Activated CD8-positive, alpha-beta T cell treated with anti-CD3 and anti-CD28 coated beads, Interleukin-2, amount 10 ng/mL, durations not matched to agents 7 days and 5 days (primary cell): ENCODE measurements around the gene GRIN2D. TPM values are rescaled to one million over a fixed set of nuclear protein-coding genes. Genes with fewer than 3 reads are reported as not detected.
"Not testable (repeated sequence)": the region's sequence is repeated elsewhere in the genome, so short reads cannot be mapped to it uniquely, and the experiment has no call there.

Experiments
- ATAC-seq: fragments of 150-1000 bp; cut with Tn5 transposase; one replicate; pipeline ENCODE4 v1.10.0; 2021; ENCODE audit warnings: moderate library complexity
- CTCF ChIA-PET: fragments of 350-600 bp; sonication (Branson Sonifier 250); formaldehyde crosslinking; loops from one replicate; lab custom pipeline; 2021; ENCODE audit warnings: antibody characterized with exemption; lab: Charles Lee
- POLR2A ChIA-PET: fragments of 350-600 bp; sonication (Branson Sonifier 250); formaldehyde crosslinking; loops from one replicate; lab custom pipeline; 2021; ENCODE audit warnings: antibody characterized with exemption; lab: Charles Lee
- DNase-seq: peaks from one replicate; pipeline ENCODE4 v3.0.0-alpha.2; 2020
- H3K27ac Mint-ChIP-seq: one replicate; pipeline ENCODE4 v1.8.0; 2021; ENCODE audit warnings: mild to moderate bottlenecking, mixed read lengths
- H3K27me3 Mint-ChIP-seq: one replicate; pipeline ENCODE4 v1.8.0; 2021; ENCODE audit warnings: low read depth, mixed read lengths
- H3K36me3 Mint-ChIP-seq: one replicate; pipeline ENCODE4 v1.8.0; 2021; ENCODE audit warnings: low read depth, mixed read lengths
- H3K4me1 Mint-ChIP-seq: one replicate; pipeline ENCODE4 v1.8.0; 2021; ENCODE audit warnings: low read depth, mixed read lengths
- H3K4me3 Mint-ChIP-seq: one replicate; pipeline ENCODE4 v1.8.0; 2021; ENCODE audit warnings: mild to moderate bottlenecking, mixed read lengths
- H3K9me3 Mint-ChIP-seq: one replicate; pipeline ENCODE4 v1.8.0; 2022; ENCODE audit warnings: mixed read lengths; ENCODE audit not compliant: insufficient read depth
- total RNA-seq, 2 experiments: library from RNA; stranded (reverse); gene quantifications; one replicate each; pipeline ENCODE4 v1.2.3, GENCODE V29; 2021

Gene GRIN2D
- total RNA-seq, 2 experiments from 2014 or later = 0.05 to 0.08 TPM

DNA sequence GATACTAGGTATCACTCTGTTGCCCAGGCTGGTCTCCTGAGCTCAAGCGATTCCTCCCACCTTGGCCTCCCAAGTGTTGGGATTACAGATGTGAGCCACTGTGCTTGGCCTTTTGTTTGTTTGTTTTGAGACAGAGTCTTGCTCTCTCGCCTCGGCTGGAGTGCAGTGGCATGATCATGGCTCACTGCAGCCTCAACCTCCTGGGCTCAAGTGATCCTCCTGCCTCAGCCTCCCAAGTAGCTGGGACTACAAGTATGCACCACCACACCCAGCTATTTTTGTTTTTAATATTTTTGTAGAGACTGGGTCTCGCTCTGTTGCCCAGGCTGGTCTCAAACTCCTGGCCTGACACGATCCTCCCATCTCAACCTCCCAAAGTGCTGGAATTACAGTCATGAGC lies 21.7 kb upstream of the GRIN2D start:
- H3K9me3 Mint-ChIP-seq, H3K27me3 Mint-ChIP-seq, POLR2A ChIA-PET, H3K27ac Mint-ChIP-seq, ATAC-seq, DNase-seq, H3K36me3 Mint-ChIP-seq, H3K4me3 Mint-ChIP-seq, H3K4me1 Mint-ChIP-seq: not testable (repeated sequence)
- CTCF ChIA-PET = interaction anchor here (1.4 kb wide), 1 partner anchor 20 kb away, joined by 3 read pairs; the partner anchor contains the start of gene KDELR1

DNA sequence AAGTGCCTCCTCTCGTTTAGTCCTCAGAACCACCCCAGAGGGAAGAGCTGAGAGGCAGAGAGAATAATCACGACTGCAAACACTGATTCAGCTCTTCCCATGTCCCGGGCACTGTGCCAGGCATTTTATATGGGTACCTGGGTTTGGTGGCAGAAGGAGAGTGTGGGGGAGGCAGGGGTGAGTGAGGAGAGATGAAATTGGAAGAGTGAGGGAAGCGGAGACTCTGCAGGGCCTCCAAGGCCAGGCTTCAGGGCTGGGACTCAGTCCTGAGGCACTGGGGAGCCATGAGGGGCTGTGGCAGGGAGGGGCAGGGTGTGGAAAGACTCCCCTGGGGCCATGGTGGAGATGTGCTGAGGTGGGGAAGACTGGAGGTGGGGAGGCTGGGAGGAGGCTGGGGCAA lies 20.6 kb upstream of the GRIN2D start:
- POLR2A ChIA-PET = interaction anchor here (0.6 to 1.0 kb wide), 2 partner anchors 40 to 169 kb away, joined by 3 read pairs; no protein-coding TSS in a partner anchor

DNA sequence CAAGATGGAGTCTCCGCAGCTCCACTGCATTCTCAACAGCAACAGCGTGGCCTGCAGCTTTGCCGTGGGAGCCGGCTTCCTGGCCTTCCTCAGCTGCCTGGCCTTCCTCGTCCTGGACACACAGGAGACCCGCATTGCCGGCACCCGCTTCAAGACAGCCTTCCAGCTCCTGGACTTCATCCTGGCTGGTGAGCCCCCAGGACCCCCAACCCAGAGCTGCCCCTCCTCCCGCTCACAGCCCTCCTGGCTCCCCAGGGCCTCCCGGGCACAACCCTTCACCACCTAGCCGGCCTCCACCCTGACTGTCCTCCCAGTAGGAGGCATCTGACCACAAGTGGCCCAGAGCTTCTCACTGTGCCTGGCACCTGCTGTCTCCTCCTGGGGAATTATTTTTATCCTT lies 19.9 kb upstream of the GRIN2D start:
- DNase-seq = no peak
- H3K9me3 Mint-ChIP-seq = no peaks in the 10 kb centered on the region
- H3K4me1 Mint-ChIP-seq = no peaks in the 10 kb centered on the region
- no peak for ATAC-seq
- no peak overlapping the region for H3K4me3 Mint-ChIP-seq
- no peaks in the 10 kb centered on the region for H3K36me3 Mint-ChIP-seq
- CTCF ChIA-PET = interaction anchor here (0.6 to 1.8 kb wide), 3 partner anchors 10 to 18 kb away, joined by 3 to 8 read pairs (median 4); partner anchors contain the start of genes KDELR1, SYNGR4 and TMEM143
- no peaks in the 10 kb centered on the region for H3K27me3 Mint-ChIP-seq
- POLR2A ChIA-PET = interaction anchor here (0.6 to 1.0 kb wide), 2 partner anchors 41 to 170 kb away, joined by 3 read pairs; no protein-coding TSS in a partner anchor
- no peak overlapping the region for H3K27ac Mint-ChIP-seq

More for the DNA sequence above, 20.6 kb upstream of the GRIN2D start:
- Mint-ChIP-seq H3K9me3 (no peaks in the 10 kb centered on the region), H3K27me3 (no peaks in the 10 kb centered on the region), H3K4me3 (no peak overlapping the region), H3K36me3 (no peaks in the 10 kb centered on the region), H3K27ac (no peak overlapping the region), H3K4me1 (no peaks in the 10 kb centered on the region)
- DNase-seq (no peak), ATAC-seq (no peak)
- CTCF ChIA-PET = interaction anchor here (0.9 to 1.8 kb wide), 2 partner anchors 9 to 18 kb away, joined by 4 to 8 read pairs; partner anchors contain the start of genes KDELR1, SYNGR4 and TMEM143

DNA sequence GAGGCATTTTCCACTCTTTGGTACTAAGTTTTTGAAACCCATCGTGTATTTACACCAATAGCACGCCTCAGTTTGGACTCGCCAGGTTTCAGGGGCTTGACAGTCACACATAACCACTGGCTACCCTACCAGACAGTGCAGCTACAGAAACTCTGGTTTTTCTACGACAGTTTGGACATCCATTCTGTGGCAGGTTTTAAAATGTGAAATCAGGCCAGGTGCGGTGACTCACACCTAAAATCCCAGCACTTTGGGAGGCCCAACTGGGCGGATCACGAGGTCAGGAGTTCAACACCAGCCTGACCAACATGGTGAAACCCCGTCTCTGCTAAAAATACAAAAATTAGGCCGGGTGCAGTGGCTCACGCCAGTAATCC lies 15.3 kb upstream of the GRIN2D start:
- no peak overlapping the region for H3K27ac Mint-ChIP-seq
- H3K4me3 Mint-ChIP-seq = no peak overlapping the region
- CTCF ChIA-PET = no interaction called here
- H3K36me3 Mint-ChIP-seq = peaks cover 15% of the 10 kb centered on the region
- H3K27me3 Mint-ChIP-seq = no peaks in the 10 kb centered on the region
- H3K4me1 Mint-ChIP-seq = peaks cover 6% of the 10 kb centered on the region
- ATAC-seq (no peak), DNase-seq (no peak)
- no peaks in the 10 kb centered on the region for H3K9me3 Mint-ChIP-seq
- POLR2A ChIA-PET = no interaction called here

DNA sequence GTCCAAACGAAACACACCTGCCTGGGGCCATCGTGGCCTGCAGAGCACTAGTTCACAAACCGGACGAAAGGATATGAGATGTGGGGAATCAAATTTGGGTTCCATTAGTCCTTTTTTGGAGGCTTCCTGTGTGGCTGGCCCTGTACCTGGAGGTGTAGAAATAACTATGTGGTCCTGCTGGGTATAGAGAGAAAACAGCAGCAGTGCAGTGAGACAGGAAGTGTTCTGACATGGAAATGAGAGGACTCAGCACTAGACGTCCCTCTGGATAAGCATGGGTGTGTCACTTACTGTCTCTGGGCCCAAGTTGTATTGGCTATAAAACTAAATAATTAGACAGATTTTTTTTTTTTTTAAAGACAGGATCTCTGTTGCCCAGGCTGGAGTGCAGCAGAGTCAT lies 14.4 kb upstream of the GRIN2D start:
- Mint-ChIP-seq H3K9me3 (no peaks in the 10 kb centered on the region), H3K4me3 (no peak overlapping the region), H3K36me3 (peaks cover 20% of the 10 kb centered on the region), H3K4me1 (peaks cover 6% of the 10 kb centered on the region), H3K27ac (peak overlapping the region; percentile 33), H3K27me3 (no peaks in the 10 kb centered on the region)
- ChIA-PET POLR2A (no interaction called here), CTCF (interaction anchor here (1.5 kb wide), 1 partner anchor 112 kb away, joined by 3 read pairs; no protein-coding TSS in a partner anchor)
- ATAC-seq = no peak
- DNase-seq = no peak

DNA sequence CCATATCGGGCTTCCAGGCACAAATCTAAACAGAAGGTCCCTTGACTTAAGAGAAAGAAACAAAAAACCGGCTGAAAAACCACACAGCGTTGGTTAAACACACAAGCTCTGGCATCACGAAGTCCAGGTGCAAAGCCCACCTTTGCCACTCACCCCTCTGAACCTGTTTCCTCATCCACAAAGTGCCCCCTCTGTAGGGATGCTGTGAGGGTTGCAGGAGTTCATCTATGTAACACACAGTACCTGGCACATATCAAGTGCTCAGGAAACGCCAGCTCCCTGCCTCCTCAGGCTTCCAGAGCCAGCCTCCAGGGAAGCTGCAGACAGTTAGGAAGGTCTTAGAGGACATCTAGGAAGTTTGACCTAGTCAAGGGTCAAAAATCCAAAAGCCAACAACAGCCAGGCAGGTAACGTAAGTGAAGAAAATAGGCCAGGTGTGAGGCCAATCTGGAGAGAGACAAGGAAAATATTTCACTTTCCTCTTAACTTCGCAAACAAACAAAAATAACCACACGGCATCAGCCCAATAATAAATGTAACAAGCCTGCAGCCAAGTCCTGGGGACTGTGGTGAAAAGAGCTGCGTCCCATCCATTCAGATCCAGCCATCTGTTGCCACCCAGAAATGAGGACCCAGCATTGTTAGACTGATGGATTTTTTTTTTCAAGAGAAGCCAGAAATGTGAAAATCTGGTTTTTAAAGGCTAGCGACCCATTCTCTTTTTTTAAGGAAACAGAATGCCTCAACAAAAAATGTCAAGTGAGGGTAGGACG lies 12.1 kb upstream of the GRIN2D start:
- no peaks in the 10 kb centered on the region for H3K27me3 Mint-ChIP-seq
- ChIA-PET CTCF (interaction anchor here (1.2 to 1.5 kb wide), 2 partner anchors 9 to 10 kb away, joined by 3 to 5 read pairs; partner anchors contain the start of gene KDELR1), POLR2A (no interaction called here)
- peaks cover 6% of the 10 kb centered on the region for H3K4me1 Mint-ChIP-seq
- no peaks in the 10 kb centered on the region for H3K9me3 Mint-ChIP-seq
- no peak overlapping the region for H3K4me3 Mint-ChIP-seq
- H3K27ac Mint-ChIP-seq = no peak overlapping the region
- DNase-seq (no peak), ATAC-seq (no peak)
- peaks cover 33% of the 10 kb centered on the region for H3K36me3 Mint-ChIP-seq

DNA sequence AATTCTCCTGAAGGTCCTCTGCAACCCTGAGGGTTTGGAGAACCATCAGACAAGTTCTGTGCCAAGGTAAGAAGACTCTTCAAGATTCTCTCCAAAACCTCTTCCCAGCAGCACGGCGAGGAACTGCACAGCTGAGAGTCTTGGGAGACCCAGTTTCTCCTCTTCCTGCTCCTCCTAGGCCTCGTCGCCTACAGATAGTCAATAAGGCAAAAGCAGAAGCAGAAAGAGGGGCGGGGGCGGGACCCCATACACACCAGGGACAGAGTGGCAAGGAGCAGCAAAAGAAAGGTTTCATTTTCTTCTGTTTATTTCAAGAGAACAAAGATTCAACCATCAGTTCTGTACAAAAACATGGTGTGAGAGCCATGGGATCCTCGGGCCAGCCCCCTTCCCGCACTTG lies 11.2 kb upstream of the GRIN2D start:
- no peak for DNase-seq
- POLR2A ChIA-PET = no interaction called here
- CTCF ChIA-PET = interaction anchor here (1.2 kb wide), 1 partner anchor 9 kb away, joined by 3 read pairs; the partner anchor contains the start of gene KDELR1

DNA sequence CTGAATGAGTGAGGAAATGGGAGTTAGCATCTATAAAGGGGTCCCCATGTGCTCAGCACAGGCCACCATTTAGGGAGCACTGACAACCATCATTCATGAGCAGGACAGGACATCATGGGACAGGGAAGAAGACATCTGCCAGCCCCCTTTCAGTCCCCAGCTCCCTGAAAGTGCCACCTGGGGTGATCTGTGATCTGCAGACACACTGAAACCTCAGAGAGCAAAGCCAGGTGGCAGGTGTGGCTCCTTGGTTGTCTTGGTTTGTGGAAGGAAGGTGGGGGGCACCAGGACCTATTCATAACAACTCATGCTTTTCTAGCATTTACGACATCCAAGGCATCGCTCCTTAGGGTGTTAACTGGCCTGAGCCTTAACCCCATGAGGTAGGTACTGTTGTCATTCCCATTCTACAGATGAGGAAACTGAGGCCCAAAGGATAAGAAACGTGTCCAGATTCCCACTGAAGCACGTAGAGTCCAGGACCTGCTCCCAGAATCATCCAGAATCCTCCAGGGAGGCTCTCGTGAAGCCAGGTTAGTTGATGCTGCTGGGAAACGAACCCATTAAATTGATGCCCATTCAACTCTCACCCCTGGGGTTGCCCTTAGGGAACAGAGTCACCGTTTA lies 7.9 kb upstream of the GRIN2D start:
- H3K9me3 Mint-ChIP-seq = no peaks in the 10 kb centered on the region
- H3K27me3 Mint-ChIP-seq = no peaks in the 10 kb centered on the region
- no peak overlapping the region for H3K27ac Mint-ChIP-seq
- H3K36me3 Mint-ChIP-seq = peaks cover 49% of the 10 kb centered on the region
- ChIA-PET POLR2A (no interaction called here), CTCF (no interaction called here)
- no peak for DNase-seq
- H3K4me3 Mint-ChIP-seq = no peak overlapping the region
- H3K4me1 Mint-ChIP-seq = peaks cover 12% of the 10 kb centered on the region
- no peak for ATAC-seq

More for the DNA sequence above, 11.2 kb upstream of the GRIN2D start:
- peaks cover 38% of the 10 kb centered on the region for H3K36me3 Mint-ChIP-seq
- H3K27ac Mint-ChIP-seq = no peak overlapping the region
- no peak overlapping the region for H3K4me3 Mint-ChIP-seq
- no peaks in the 10 kb centered on the region for H3K9me3 Mint-ChIP-seq
- H3K27me3 Mint-ChIP-seq = no peaks in the 10 kb centered on the region
- H3K4me1 Mint-ChIP-seq = peaks cover 6% of the 10 kb centered on the region
- ATAC-seq = no peak

DNA sequence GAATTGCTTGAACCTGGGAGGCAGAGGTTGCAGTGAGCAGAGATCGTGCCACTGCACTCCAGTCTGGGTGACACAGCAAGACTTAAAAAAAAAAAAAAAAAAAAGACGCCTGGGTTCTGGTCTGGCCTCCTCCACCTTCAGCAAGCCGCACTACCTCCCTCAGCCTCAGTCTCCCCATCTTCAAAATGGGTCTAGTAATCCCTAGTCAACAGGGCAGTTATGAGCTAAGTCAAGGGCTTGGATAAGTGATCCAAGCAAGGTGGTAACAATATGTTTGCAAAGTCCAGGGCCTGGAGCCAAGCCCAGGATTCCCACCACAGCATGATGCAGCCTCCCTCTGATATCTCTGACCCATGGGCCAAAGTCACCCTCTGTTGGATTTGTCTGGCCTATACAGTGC lies 6.5 kb upstream of the GRIN2D start:
- DNase-seq = no peak
- Mint-ChIP-seq H3K4me3 (no peak overlapping the region), H3K27me3 (peaks cover 1% of the 10 kb centered on the region), H3K36me3 (peaks cover 43% of the 10 kb centered on the region), H3K9me3 (no peaks in the 10 kb centered on the region), H3K4me1 (peaks cover 16% of the 10 kb centered on the region), H3K27ac (no peak overlapping the region)
- ChIA-PET CTCF (interaction anchor here (1.0 kb wide), 1 partner anchor 120 kb away, joined by 3 read pairs; no protein-coding TSS in a partner anchor), POLR2A (interaction anchor here (0.8 kb wide), 1 partner anchor 183 kb away, joined by 3 read pairs; no protein-coding TSS in a partner anchor)
- no peak for ATAC-seq

DNA sequence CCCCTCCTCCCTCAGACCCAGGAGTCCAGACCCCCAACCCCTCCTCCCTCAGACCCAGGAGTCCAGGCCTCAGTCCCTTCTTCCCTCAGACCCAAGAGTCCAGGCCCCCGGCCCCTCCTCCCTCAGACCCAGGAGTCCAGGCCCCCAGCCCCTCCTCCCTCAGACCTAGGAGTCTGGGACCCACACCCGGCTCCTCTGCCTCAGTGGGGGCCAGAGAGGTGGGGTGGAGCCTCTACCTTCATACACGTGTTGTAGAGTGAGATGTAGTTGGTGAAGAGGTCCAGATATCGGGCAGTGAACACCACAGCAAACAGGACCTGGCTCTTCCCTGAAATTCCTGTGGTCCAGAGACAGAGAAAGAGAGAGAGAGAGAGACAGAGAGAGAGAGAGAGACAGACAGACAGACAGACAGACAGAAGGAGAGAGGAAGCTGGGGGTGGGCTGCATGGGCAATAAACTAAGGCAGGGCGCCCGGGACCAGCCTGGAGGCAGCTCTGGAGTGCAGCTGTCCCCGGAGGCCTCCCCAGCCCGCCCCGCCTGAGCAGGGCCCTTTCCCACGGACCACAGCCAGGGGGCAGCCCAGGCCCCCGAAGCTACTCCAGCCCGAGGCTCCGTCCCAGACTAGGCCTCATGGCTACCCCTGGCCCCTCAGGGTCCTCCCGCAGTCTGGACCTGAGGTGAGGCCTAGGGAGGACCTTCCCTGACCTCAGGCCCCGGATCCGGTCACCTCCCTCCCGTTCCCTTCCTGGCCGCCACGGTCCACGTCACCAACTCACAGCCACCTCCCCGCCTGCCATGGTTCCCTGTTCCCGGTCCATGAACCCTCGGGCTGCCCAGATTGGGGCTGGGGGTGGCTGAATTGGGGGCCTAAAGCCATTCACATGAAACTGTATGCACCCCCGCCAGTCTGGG lies 3.0 kb upstream of the GRIN2D start:
- ChIA-PET POLR2A (interaction anchor here (1.0 to 2.0 kb wide), 5 partner anchors 12 to 80 kb away, joined by 3 to 15 read pairs (median 3); partner anchors contain the start of genes SYNGR4 and TMEM143), CTCF (interaction anchor here (0.7 to 2.4 kb wide), 28 partner anchors 7 to 646 kb away, joined by 3 to 43 read pairs (median 5); partner anchors contain the start of genes SYNGR4, TMEM143 and ZNF114)
- H3K27ac Mint-ChIP-seq = peak overlapping the region; percentile 93
- H3K9me3 Mint-ChIP-seq = no peaks in the 10 kb centered on the region
- peak; percentile 79 for ATAC-seq
- peaks cover 20% of the 10 kb centered on the region for H3K36me3 Mint-ChIP-seq
- peak; percentile 76 for DNase-seq
- peak overlapping the region; percentile 95 for H3K4me3 Mint-ChIP-seq
- peaks cover 25% of the 10 kb centered on the region for H3K4me1 Mint-ChIP-seq
- H3K27me3 Mint-ChIP-seq = peaks cover 30% of the 10 kb centered on the region
